Fibroblast of lung (primary cell): ENCODE measurements around the gene TTC6. TPM values are rescaled to one million over a fixed set of nuclear protein-coding genes. Genes with fewer than 3 reads are reported as not detected.

Experiments
- DNase-seq, 2 donors: peaks; one replicate each; pipeline versions ENCODE4 v3.0.0 to v3.0.0-alpha.2; 2010; ENCODE audit warnings: low read depth in 2 of 2
- H2AFZ ChIP-seq: 2 replicates; pipeline ENCODE4 v1.5.1; 2012; ENCODE audit warnings: low read length, control low read depth, inconsistent platforms
- H3K27ac ChIP-seq: 2 replicates; pipeline ENCODE4 v1.5.1; 2011; ENCODE audit warnings: low read length, control low read depth; ENCODE audit not compliant: insufficient read depth
- H3K27me3 ChIP-seq: 2 replicates; pipeline ENCODE4 v1.5.1; 2011; ENCODE audit warnings: mild to moderate bottlenecking, low read length; ENCODE audit not compliant: control insufficient read depth, insufficient read depth
- H3K36me3 ChIP-seq: 2 replicates; pipeline ENCODE4 v1.5.1; 2011; ENCODE audit warnings: low read length; ENCODE audit not compliant: control insufficient read depth, insufficient read depth
- H3K4me1 ChIP-seq: 2 replicates; pipeline ENCODE4 v1.5.1; 2011; ENCODE audit warnings: low read length; ENCODE audit not compliant: control insufficient read depth, insufficient read depth; ENCODE audit errors: extremely low read depth
- H3K4me2 ChIP-seq: 2 replicates; pipeline ENCODE4 v1.5.1; 2011; ENCODE audit warnings: low read length, control low read depth; ENCODE audit not compliant: insufficient read depth; ENCODE audit errors: extremely low read depth
- H3K4me3 ChIP-seq, 4 experiments: fragments of 200-600 bp in 1 of 4; sonication (generic) in 1 of 4; replicated peaks in 1 of 4; 2 replicates each; pipeline ENCODE4 v1.5.1; 2011 to 2016; ENCODE audit warnings: low read length in 4 of 4, low read depth in 3 of 4, mild to moderate bottlenecking in 3 of 4, control low read depth in 2 of 4, inconsistent platforms in 1 of 4, mixed read lengths in 1 of 4; ENCODE audit not compliant: insufficient read depth in 1 of 4; ENCODE audit errors: control extremely low read depth in 1 of 4
- H3K79me2 ChIP-seq: 2 replicates; pipeline ENCODE4 v1.5.1; 2012; ENCODE audit warnings: mild to moderate bottlenecking, low read length, inconsistent platforms; ENCODE audit not compliant: control insufficient read depth, insufficient read depth
- H3K9ac ChIP-seq: 2 replicates; pipeline ENCODE4 v1.5.1; 2011; ENCODE audit warnings: mild to moderate bottlenecking, low read length, control low read depth; ENCODE audit not compliant: insufficient read depth
- H3K9me3 ChIP-seq: 2 replicates; pipeline ENCODE4 v1.5.1; 2012; ENCODE audit warnings: low read depth, low read length; ENCODE audit not compliant: control insufficient read depth, insufficient read depth
- H4K20me1 ChIP-seq: 2 replicates; pipeline ENCODE4 v1.5.1; 2011; ENCODE audit warnings: low read length; ENCODE audit not compliant: control insufficient read depth, insufficient read depth; ENCODE audit errors: extremely low read depth
- CTCF ChIP-seq, 2 donors: IDR thresholded peaks in 1 of 2; conservative IDR thresholded peaks in 1 of 2; 1 replicate in 1 of 2; 2 replicates in 1 of 2; pipeline ENCODE4 v1.5.1; 2011 to 2012; ENCODE audit warnings: low read length in 2 of 2, control low read depth in 1 of 2, inconsistent platforms in 1 of 2, low read depth in 1 of 2, mild to moderate bottlenecking in 1 of 2
- EZH2 ChIP-seq: IDR thresholded peaks from 2 replicates; pipeline ENCODE4 v1.5.1; 2012; ENCODE audit warnings: low read length, control low read depth, mild to moderate bottlenecking; ENCODE audit errors: missing control alignments
- polyA plus RNA-seq, 2 donors: library from polyadenylated mRNA; depleted of rRNA in 1 of 2; stranded (reverse) in 1 of 2; unstranded in 1 of 2; fragments of >200 nt; gene quantifications; 2 replicates each; pipeline ENCODE4 v1.2.1, GENCODE V29; 2011 to 2012; ENCODE audit warnings: missing spikeins in 1 of 2
- total RNA-seq: library from RNA; depleted of rRNA; stranded (reverse); fragments of >200 nt; gene quantifications from 2 replicates; pipeline ENCODE4 v1.2.1, GENCODE V29; 2014

TTC6 gene
- total and polyA plus RNA-seq, 2 donors (not counting 1 experiment from before 2014, with no cell fraction given): 0.17 TPM; not detected in 1

DNA sequence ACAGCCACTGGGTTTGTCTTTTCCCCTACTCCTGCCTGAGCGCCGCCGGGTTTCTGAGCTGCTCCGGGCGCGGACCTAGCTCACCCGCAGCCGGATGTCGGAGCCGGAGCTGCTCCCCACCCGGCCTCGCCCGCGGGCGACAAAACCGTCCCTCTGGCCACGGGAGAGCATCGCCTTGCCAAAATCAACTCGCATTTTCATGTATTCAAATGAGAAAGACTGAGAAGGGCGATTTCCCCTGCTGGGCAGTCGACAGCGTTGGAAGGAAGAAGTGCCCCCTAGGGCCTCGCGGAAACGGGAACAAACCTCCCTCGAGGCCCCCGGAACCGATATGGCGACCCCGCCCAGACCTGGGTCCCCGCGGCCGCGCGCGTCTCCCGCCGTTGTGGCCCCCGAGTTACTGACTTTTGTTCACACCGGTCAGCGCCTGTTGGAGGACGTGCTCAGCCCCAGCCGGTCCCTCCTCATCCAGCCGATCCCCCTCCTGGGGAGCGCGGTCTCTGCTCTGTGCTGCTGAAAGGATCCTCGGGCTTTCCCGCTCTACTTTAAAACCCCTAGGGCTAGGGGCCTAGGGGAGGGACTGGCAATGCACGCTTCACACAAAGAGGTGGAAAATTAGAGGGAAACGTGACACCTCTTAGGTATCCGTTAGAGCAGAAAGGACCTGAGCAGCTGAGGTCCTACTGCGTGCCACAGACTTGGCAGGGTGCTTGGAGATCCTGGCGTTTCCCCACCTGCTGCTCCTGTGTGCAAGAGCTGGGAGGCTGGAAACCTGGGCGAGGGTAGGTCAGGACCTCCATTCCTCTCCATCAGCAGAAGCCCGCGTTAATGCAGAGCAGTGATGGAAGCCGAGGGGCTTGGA is 4.3 kb downstream of the TTC6 start:
- Histone ChIP-seq H3K9me3 (no peaks in the 10 kb centered on the region), H3K36me3 (no peaks in the 10 kb centered on the region), H3K79me2 (no peaks in the 10 kb centered on the region), H2AFZ (no peak overlapping the region), H3K27me3 (peaks cover 88% of the 10 kb centered on the region), H3K27ac (no peak overlapping the region), H3K4me2 (no peak overlapping the region), H3K9ac (no peak overlapping the region), H3K4me1 (no peaks in the 10 kb centered on the region), H4K20me1 (no peaks in the 10 kb centered on the region), H3K4me3 (peak overlapping the region in 1 of 4 experiments; percentile 27)
- no peak for TF ChIP-seq CTCF (conservative IDR thresholded peaks at IDR 0.05 in 1 of 2, IDR thresholded peaks at IDR 0.05 in 1 of 2; ENCODE audit: low read depth in 1 of 2, low read length in 2 of 2)
- peak; percentile 90 for TF ChIP-seq EZH2
- no peak for DNase-seq

DNA sequence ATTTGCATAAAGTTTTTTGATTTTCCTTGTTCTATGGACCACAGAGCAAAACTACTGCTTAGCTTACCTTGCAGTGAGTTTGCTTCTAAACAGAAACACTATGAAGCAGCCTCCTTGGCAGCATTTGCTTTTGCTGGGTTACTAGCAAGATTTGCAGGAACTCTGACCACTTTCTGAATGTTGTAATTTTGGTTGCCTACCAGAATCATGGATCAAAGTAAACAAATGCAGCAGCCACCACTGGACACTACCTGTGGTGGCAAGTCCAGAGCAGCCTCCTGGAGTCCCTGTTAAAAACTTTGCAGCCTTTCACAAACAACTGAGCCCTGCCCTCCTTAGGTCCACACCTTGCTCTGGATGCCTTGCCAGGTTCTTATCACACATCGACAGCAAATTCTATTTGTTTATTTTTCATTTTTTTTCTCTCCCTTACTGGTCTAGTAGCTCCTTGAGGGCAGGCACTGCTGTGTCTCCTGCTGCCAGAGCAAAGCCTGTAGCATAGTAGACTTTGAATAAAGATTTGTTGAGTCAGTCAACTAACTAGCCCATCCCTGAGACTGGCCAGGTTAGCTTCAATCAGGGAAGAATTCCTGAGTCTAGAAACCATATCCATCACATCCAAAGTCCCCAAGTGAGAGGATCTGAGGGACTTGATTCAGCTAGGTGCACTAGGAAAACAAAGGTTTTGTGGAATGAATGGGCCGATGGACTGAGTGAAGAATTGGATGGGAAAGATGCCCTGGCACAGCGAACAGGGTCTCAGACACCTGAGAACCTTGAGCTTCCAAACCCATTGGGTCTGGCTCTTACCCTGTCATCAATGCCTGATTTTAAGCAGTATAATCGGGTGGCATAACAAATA is 5.7 kb downstream of the TTC6 start:
- Histone ChIP-seq H3K79me2 (no peaks in the 10 kb centered on the region), H3K4me2 (no peak overlapping the region), H3K9me3 (no peaks in the 10 kb centered on the region), H3K27ac (no peak overlapping the region), H3K27me3 (peaks cover 84% of the 10 kb centered on the region), H3K4me1 (no peaks in the 10 kb centered on the region), H2AFZ (no peak overlapping the region), H4K20me1 (no peaks in the 10 kb centered on the region), H3K9ac (no peak overlapping the region), H3K36me3 (no peaks in the 10 kb centered on the region), H3K4me3 (no peak overlapping the region)
- no peak for DNase-seq
- no peak for TF ChIP-seq EZH2
- TF ChIP-seq CTCF (conservative IDR thresholded peaks at IDR 0.05 in 1 of 2, IDR thresholded peaks at IDR 0.05 in 1 of 2; ENCODE audit: low read depth in 1 of 2, low read length in 2 of 2): no peak

DNA sequence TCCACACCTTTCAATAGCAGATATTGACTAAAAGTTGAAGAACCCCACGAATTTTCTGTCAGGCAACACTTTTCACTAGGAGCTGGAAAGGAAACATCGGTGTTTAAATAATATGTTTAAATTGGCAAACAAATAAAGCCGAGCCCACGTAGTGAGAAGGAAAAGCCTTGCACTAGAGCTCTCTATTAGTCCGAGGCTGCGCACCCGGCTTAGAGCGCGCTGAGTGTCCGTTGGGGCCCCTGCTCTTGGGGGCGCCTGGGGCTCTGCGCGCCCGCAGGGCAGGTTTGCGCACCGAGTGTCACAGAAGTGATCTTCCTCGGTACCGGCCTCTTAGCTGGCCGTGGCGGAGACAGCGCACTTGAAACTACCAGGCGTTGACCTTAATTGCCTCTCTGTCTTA is 6.4 kb downstream of the TTC6 start:
- Histone ChIP-seq H3K27me3 (peaks cover 82% of the 10 kb centered on the region), H3K36me3 (no peaks in the 10 kb centered on the region), H3K9me3 (no peaks in the 10 kb centered on the region), H4K20me1 (no peaks in the 10 kb centered on the region), H3K4me1 (no peaks in the 10 kb centered on the region), H3K9ac (no peak overlapping the region), H3K4me3 (no peak overlapping the region), H2AFZ (no peak overlapping the region), H3K27ac (no peak overlapping the region), H3K4me2 (no peak overlapping the region), H3K79me2 (no peaks in the 10 kb centered on the region)
- no peak for TF ChIP-seq EZH2
- TF ChIP-seq CTCF (conservative IDR thresholded peaks at IDR 0.05 in 1 of 2, IDR thresholded peaks at IDR 0.05 in 1 of 2; ENCODE audit: low read depth in 1 of 2, low read length in 2 of 2): no peak
- DNase-seq: no peak
